Measurements from ENCODE around the gene TBC1D3I.
"Not testable (repeated sequence)": the region's sequence is repeated elsewhere in the genome, so short reads cannot be mapped to it uniquely, and the experiment has no call there.

Gene TBC1D3I

GRCh38 chr17:36212966-36213365 lies 51.4 kb downstream of the TBC1D3I start:
- peaks cover 3 to 7% of the 10 kb centered on the region in 2 donors for H3K36me3 Mint-ChIP-seq

GRCh38 chr17:36212272-36212605 lies 52.1 kb downstream of the TBC1D3I start:
- Mint-ChIP-seq H3K27me3 (no peaks in the 10 kb centered on the region), H3K4me3 (peak overlapping the region; percentile 62 to 77), H3K27ac (no peak overlapping the region), H3K9me3 (no peaks in the 10 kb centered on the region), H3K36me3 (peaks cover 0 to 3% of the 10 kb centered on the region in 2 donors), H3K4me1 (peaks cover 25 to 50% of the 10 kb centered on the region in 2 donors)
- no peak for DNase-seq
- no peak for ATAC-seq (replicated peaks)

More at GRCh38 chr17:36212966-36213365, 51.4 kb downstream of the TBC1D3I start:
- DNase-seq (no peak), ATAC-seq (replicated peaks) (no peak)
- peaks cover 0 to 4% of the 10 kb centered on the region in 2 donors for H3K9me3 Mint-ChIP-seq
- H3K27ac Mint-ChIP-seq, result no peak overlapping the region
- peaks cover 23 to 46% of the 10 kb centered on the region in 2 donors for H3K4me1 Mint-ChIP-seq
- peaks cover 4% of the 10 kb centered on the region in 2 donors for H3K27me3 Mint-ChIP-seq
- H3K4me3 Mint-ChIP-seq, result no peak overlapping the region

- Mint-ChIP-seq H3K4me1 (peaks cover 30 to 56% of the 10 kb centered on the region in 2 donors), H3K4me3 (peak overlapping the region; percentile 62 to 77), H3K27ac (peak overlapping the region; percentile 16)
- DNase-seq, H3K9me3 Mint-ChIP-seq, H3K27me3 Mint-ChIP-seq, H3K36me3 Mint-ChIP-seq: not testable (repeated sequence)
- ATAC-seq (replicated peaks), result peak in 1 of 2 donors; percentile 26
Measured at GRCh38 chr17:36211484-36212271, 52.7 kb downstream of the TBC1D3I start.

GRCh38 chr17:36210439-36211211 lies 53.7 kb downstream of the TBC1D3I start, which contains the start of gene CCL4L2:
Gene CCL4L2, plus strand, starts transcription at chr17:36211063.
- H3K4me3 Mint-ChIP-seq, result peak within 1 kb of the TSS; percentile 62 to 77
- peaks cover 41 to 66% of the 10 kb centered on the region in 2 donors for H3K4me1 Mint-ChIP-seq
- H3K36me3 Mint-ChIP-seq, H3K9me3 Mint-ChIP-seq, H3K27me3 Mint-ChIP-seq: not testable (repeated sequence)
- DNase-seq (peak; percentile 63), ATAC-seq (replicated peaks) (peak; percentile 85 to 92)
- peak within 1 kb of the TSS; percentile 31 for H3K27ac Mint-ChIP-seq

- DNase-seq, result no peak
- no peak for ATAC-seq (replicated peaks)
- peaks cover 44 to 65% of the 10 kb centered on the region in 2 donors for H3K4me1 Mint-ChIP-seq
- no peak overlapping the region for H3K4me3 Mint-ChIP-seq
- no peaks in the 10 kb centered on the region for H3K27me3 Mint-ChIP-seq
- no peaks in the 10 kb centered on the region for H3K9me3 Mint-ChIP-seq
- peaks cover 0 to 3% of the 10 kb centered on the region in 2 donors for H3K36me3 Mint-ChIP-seq
- no peak overlapping the region for H3K27ac Mint-ChIP-seq
Measured at GRCh38 chr17:36209575-36209974, 54.8 kb downstream of the TBC1D3I start.

- DNase-seq; H3K4me3 Mint-ChIP-seq; H3K27me3 Mint-ChIP-seq; H3K9me3 Mint-ChIP-seq; H3K36me3 Mint-ChIP-seq; ATAC-seq (replicated peaks): not testable (repeated sequence)
- Mint-ChIP-seq H3K4me1 (peaks cover 54 to 70% of the 10 kb centered on the region in 2 donors), H3K27ac (peak overlapping the region; percentile 16)
Measured at GRCh38 chr17:36207383-36207782, 57.0 kb downstream of the TBC1D3I start.

- peak overlapping the region; percentile 73 for H3K27ac Mint-ChIP-seq
- H3K9me3 Mint-ChIP-seq, H3K27me3 Mint-ChIP-seq, DNase-seq, H3K36me3 Mint-ChIP-seq: not testable (repeated sequence)
- H3K4me3 Mint-ChIP-seq, result peak overlapping the region; percentile 14 to 33
- H3K4me1 Mint-ChIP-seq, result peaks cover 54 to 70% of the 10 kb centered on the region in 2 donors
- ATAC-seq (replicated peaks), result peak; percentile 19 to 66
Measured at GRCh38 chr17:36206486-36206821, 57.9 kb downstream of the TBC1D3I start.

GRCh38 chr17:36205637-36206485 lies 58.5 kb downstream of the TBC1D3I start:
- Mint-ChIP-seq H3K4me3 (peak overlapping the region in 1 of 2 donors; percentile 14), H3K36me3 (no peaks in the 10 kb centered on the region), H3K27ac (peak overlapping the region; percentile 74), H3K9me3 (no peaks in the 10 kb centered on the region), H3K27me3 (no peaks in the 10 kb centered on the region), H3K4me1 (peaks cover 54 to 69% of the 10 kb centered on the region in 2 donors)
- DNase-seq (no peak), ATAC-seq (replicated peaks) (peak in 1 of 2 donors; percentile 7)

- Mint-ChIP-seq H3K9me3 (no peaks in the 10 kb centered on the region), H3K36me3 (no peaks in the 10 kb centered on the region), H3K4me1 (peaks cover 51 to 68% of the 10 kb centered on the region in 2 donors), H3K27me3 (no peaks in the 10 kb centered on the region), H3K27ac (no peak overlapping the region), H3K4me3 (no peak overlapping the region)
- no peak for DNase-seq
- ATAC-seq (replicated peaks), result no peak
Measured at GRCh38 chr17:36204724-36205500, 59.5 kb downstream of the TBC1D3I start.

Measured in stimulated activated naive B cell treated with anti-CD40 and anti-IgM and Interleukin-4, amounts not matched to agents 10 μg/mL and 1 μg/mL and 100 μg/mL, for 72 hours (primary cell).